ENCODE data around the gene TXNRD1. TPM values are rescaled to one million over a fixed set of nuclear protein-coding genes. Genes with fewer than 3 reads are reported as not detected.

Gene TXNRD1
- total RNA-seq, 1 donor from 2014 or later, result 82.7 TPM

GRCh38 chr12:104230304-104231095 lies 14.9 kb downstream of the TXNRD1 start:
- Mint-ChIP-seq H3K27me3 (ENCODE audit: low read depth) (no peaks in the 10 kb centered on the region), H3K27ac (ENCODE audit: unreplicated experiment) (no peak overlapping the region), H3K9me3 (ENCODE audit: low read depth) (peaks cover 16% of the 10 kb centered on the region), H3K4me1 (ENCODE audit: low read depth) (peaks cover 5% of the 10 kb centered on the region), H3K4me3 (ENCODE audit: unreplicated experiment) (no peak overlapping the region), H3K36me3 (ENCODE audit: low read depth) (peaks cover 5% of the 10 kb centered on the region)
- no peak for DNase-seq (ENCODE audit: low spot score)
- peak; percentile 38 for TF ChIP-seq CTCF (IDR thresholded peaks at IDR 0.05)

GRCh38 chr12:104232609-104233280 lies 17.2 kb downstream of the TXNRD1 start:
- DNase-seq (ENCODE audit: low spot score), result no peak
- Mint-ChIP-seq H3K27ac (ENCODE audit: unreplicated experiment) (no peak overlapping the region), H3K27me3 (ENCODE audit: low read depth) (no peaks in the 10 kb centered on the region), H3K9me3 (ENCODE audit: low read depth) (peaks cover 19% of the 10 kb centered on the region), H3K36me3 (ENCODE audit: low read depth) (peaks cover 5% of the 10 kb centered on the region), H3K4me1 (ENCODE audit: low read depth) (no peaks in the 10 kb centered on the region), H3K4me3 (ENCODE audit: unreplicated experiment) (no peak overlapping the region)
- TF ChIP-seq CTCF (IDR thresholded peaks at IDR 0.05), result no peak

- H3K4me3 Mint-ChIP-seq (ENCODE audit: unreplicated experiment), result no peak overlapping the region
- H3K27ac Mint-ChIP-seq (ENCODE audit: unreplicated experiment), result no peak overlapping the region
- peaks cover 5% of the 10 kb centered on the region for H3K36me3 Mint-ChIP-seq (ENCODE audit: low read depth)
- H3K9me3 Mint-ChIP-seq (ENCODE audit: low read depth), result peaks cover 19% of the 10 kb centered on the region
- no peaks in the 10 kb centered on the region for H3K27me3 Mint-ChIP-seq (ENCODE audit: low read depth)
- no peak for TF ChIP-seq CTCF (IDR thresholded peaks at IDR 0.05)
- DNase-seq (ENCODE audit: low spot score), result no peak
- H3K4me1 Mint-ChIP-seq (ENCODE audit: low read depth), result no peaks in the 10 kb centered on the region
Measured at GRCh38 chr12:104234926-104235499, 19.4 kb downstream of the TXNRD1 start.

- H3K9me3 Mint-ChIP-seq (ENCODE audit: low read depth), result peaks cover 11% of the 10 kb centered on the region
- no peak for TF ChIP-seq CTCF (IDR thresholded peaks at IDR 0.05)
- no peaks in the 10 kb centered on the region for H3K4me1 Mint-ChIP-seq (ENCODE audit: low read depth)
- H3K27me3 Mint-ChIP-seq (ENCODE audit: low read depth), result no peaks in the 10 kb centered on the region
- H3K36me3 Mint-ChIP-seq (ENCODE audit: low read depth), result peaks cover 3% of the 10 kb centered on the region
- no peak overlapping the region for H3K27ac Mint-ChIP-seq (ENCODE audit: unreplicated experiment)
- H3K4me3 Mint-ChIP-seq (ENCODE audit: unreplicated experiment), result no peak overlapping the region
- DNase-seq (ENCODE audit: low spot score), result no peak
Measured at GRCh38 chr12:104237930-104238329, 22.4 kb downstream of the TXNRD1 start.

GRCh38 chr12:104242546-104243206 lies 27.1 kb downstream of the TXNRD1 start:
- Mint-ChIP-seq H3K27me3 (ENCODE audit: low read depth) (no peaks in the 10 kb centered on the region), H3K4me1 (ENCODE audit: low read depth) (no peaks in the 10 kb centered on the region), H3K4me3 (ENCODE audit: unreplicated experiment) (no peak overlapping the region), H3K36me3 (ENCODE audit: low read depth) (no peaks in the 10 kb centered on the region), H3K27ac (ENCODE audit: unreplicated experiment) (no peak overlapping the region), H3K9me3 (ENCODE audit: low read depth) (no peaks in the 10 kb centered on the region)
- DNase-seq (ENCODE audit: low spot score), result no peak
- TF ChIP-seq CTCF (IDR thresholded peaks at IDR 0.05), result no peak
